ENCODE results near the gene FOLR1.
"Not testable (repeated sequence)": the region's sequence is repeated elsewhere in the genome, so short reads cannot be mapped to it uniquely, and the experiment has no call there.

Gene FOLR1

DNA sequence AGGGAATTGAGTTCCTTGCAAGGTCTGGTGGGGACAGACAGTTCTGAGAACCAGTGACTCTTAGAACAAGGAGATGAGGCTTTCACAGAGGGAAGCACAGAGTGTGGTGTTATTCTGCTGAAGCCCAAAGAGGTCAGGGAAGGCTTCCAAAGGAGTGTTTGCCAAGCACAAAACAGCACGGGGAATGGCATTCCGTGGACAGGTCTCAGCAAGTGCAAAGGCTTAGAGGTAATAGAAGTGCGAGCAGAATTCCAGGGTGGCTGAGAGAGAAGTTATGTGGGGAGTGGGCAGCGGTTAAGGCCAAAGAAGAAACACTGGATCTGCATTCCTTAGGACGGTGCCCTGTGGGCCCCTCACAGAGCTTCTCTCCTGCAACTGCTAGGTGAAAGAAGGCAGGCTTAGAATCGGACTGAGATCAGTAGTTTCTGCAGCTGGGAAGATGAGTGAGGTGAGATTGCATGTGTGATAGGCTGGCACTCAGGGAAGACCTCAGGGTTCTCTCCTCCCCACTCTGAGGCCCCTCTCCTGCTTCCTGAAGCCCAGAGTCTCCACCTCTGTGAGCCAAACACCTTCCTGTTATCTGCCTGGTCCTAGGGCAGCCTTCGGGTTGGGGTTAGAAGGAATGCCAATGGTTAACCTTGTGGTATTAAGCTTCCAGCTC, 10.9 kb upstream of the FOLR1 start:
- DNase-seq, result not testable (repeated sequence)

DNA sequence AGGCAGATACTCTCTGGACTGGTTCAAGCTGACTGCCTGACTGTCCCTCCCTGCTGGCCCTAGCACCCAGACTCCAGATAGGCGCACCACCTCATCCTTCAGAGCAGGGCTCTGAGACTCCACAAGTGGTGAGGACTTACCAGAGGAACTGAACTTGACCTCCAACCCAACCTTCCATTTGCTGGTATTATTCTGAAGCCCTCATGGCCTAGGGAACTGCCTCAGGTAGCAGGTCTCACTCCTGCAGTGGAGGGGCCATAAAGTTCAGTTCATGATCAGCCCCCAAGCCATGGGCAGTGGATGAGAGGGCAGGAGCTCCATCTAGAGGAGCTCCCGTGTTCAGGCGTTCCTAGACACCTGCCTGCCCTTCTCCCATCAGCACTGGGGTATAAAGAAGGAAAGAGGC, 10.4 kb upstream of the FOLR1 start:
- DNase-seq, result not testable (repeated sequence)

DNA sequence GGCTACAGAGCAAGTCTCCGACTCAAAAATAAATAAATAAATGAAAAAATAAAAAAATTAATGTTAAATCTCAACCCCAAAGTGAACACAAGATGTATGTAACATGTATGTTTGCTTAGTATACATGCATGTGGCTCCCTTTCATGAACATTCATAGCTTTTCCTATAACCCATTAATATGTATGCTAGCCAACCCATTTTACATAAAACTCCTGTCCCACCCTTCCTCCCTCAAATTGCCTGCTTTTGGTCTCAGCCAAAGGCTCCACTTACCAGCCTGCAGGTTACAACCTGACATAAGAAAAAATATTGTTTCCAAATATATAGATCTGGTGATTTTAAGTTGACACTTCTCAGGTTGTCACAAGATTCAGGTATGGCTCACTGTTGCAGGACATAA, 3.7 kb upstream of the FOLR1 start:
- no peak for DNase-seq

DNA sequence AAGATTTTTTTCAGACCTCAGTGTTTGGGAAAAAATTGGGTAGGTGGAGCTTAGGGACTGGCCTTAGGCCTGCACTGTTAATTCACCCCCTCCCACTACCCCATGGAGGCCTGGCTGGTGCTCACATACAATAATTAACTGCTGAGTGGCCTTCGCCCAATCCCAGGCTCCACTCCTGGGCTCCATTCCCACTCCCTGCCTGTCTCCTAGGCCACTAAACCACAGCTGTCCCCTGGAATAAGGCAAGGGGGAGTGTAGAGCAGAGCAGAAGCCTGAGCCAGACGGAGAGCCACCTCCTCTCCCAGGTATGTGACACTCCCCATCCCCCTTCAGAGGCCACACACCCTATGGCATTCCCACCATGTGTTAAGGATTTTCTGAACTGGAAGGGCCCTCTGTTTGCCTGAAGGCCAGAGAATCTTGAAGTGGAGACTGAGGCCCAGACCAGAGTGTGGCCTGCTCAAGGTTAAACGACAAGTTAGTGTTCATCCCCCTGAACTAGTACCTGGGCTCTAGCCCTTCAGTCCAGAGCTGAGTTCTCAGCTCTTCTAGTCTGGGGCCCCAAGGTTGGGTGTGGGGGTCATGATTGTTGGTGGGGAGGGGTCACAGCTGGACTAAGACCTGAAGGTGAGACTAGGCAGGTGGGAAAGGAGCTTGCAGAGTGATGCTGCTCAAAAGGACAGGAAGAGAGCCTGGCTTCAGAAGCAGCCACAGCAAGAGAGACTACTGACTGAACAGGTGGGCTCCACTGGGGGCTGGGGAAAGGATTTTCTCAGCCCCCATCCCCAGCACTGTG, 2.3 kb upstream of the FOLR1 start:
- DNase-seq, result peak in 21 of 56 donors; percentile 2 to 46 (median 12)

DNA sequence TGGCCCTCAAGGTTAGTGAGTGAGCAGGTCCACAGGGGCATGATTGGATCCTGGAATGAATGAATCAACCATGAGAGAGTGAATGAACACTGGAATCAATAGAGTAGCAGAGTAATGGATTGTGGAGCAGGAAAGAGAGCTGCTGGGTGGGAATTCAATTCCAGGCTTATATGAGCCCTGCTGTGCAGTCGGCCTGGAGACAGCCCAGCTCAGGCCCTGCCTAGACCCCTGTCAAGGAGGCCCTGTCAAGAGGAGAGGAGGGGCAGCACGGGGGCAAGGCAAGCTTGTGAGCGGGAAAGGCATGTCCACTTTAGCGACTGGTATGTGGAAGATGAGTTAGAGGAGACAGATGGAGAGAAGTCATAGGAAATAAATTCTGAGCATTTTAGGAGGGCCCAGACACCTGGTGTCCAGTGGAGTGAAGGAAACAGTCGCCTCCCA, 1.3 kb upstream of the FOLR1 start:
- no peak for DNase-seq

DNA sequence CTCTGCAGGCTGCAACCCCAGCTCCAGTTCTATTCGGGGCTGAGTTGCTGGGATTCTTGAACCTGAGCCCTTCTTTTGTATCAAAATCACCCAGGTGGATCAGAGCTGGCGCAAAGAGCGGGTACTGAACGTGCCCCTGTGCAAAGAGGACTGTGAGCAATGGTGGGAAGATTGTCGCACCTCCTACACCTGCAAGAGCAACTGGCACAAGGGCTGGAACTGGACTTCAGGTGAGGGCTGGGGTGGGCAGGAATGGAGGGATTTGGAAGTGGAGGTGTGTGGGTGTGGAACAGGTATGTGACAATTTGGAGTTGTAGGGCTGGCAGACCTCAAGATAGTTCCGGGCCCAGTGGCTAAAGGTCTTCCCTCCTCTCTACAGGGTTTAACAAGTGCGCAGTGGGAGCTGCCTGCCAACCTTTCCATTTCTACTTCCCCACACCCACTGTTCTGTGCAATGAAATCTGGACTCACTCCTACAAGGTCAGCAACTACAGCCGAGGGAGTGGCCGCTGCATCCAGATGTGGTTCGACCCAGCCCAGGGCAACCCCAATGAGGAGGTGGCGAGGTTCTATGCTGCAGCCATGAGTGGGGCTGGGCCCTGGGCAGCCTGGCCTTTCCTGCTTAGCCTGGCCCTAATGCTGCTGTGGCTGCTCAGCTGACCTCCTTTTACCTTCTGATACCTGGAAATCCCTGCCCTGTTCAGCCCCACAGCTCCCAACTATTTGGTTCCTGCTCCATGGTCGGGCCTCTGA, 3.8 kb downstream of the FOLR1 start:
- no peak for DNase-seq

DNA sequence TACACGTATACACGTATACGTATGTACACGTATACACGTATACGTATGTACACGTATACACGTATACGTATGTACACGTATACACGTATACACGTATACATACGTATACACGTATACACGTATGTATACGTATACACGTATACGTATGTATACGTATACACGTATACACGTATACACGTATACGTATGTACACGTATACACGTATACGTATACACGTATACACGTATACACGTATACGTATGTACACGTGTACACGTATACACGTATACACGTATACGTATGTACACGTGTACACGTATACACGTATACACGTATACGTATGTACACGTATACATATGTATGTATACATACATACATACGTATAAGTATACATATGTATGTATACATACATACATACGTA, 9.5 kb downstream of the FOLR1 start:
- not testable (repeated sequence) for DNase-seq

DNA sequence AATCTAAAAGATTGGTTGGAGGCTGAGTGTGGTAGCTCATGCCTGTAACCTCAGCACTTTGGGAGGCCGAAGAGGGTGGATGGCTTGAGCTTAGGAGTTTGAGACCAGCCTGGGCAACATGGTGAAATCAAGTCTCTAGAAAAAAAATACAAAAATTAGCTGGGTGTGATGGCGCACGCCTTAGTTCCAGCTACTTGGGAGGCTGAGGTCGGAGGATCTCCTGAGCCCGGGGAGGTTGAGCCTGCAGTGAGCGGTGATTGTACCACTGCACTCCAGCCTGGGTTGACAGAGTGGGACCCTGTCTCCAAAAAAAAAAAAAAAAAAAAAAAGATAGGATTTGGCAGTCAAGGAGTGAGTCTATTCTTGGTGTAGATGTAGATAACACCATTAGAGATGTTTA, 10.6 kb downstream of the FOLR1 start:
- DNase-seq, result no peak

DNA sequence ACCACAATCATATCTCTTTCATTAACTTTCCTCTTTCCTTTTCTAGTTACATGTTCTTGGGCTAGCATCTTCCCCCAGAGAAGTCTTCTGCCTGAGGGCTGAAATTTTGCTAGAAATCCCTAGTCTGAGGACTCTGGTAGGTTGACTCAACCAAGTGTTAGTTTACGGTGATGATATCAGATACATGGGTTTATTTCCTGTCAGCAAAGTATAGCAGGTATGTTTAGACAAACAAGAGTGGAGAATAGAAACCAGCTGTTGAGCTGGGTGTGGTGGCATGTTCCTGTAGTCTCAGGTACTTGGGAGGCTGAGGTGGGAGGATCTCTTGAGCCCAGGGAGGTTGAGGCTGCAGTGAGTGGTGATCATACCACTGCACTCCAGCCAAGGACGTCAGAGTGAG, 11.2 kb downstream of the FOLR1 start:
- no peak for DNase-seq

DNA sequence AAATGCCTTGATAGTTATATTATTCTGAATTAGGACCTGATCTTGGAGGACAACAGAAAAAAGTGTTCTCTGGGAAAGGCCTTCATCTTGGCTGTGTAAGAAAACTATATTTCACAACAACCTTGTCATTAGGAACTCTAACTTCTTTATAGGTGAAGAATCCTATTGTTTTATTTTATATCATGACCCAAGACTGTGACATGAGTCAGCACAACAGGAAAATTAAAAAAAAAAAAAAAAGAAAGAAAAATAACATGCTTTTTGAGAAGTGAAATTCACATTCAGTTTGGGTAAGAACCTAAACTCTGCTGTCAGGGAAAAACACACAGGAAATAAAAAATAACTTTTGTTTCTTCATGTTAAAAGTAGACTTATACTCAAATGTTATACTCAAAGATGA, 12.9 kb downstream of the FOLR1 start:
- DNase-seq, result no peak

DNA sequence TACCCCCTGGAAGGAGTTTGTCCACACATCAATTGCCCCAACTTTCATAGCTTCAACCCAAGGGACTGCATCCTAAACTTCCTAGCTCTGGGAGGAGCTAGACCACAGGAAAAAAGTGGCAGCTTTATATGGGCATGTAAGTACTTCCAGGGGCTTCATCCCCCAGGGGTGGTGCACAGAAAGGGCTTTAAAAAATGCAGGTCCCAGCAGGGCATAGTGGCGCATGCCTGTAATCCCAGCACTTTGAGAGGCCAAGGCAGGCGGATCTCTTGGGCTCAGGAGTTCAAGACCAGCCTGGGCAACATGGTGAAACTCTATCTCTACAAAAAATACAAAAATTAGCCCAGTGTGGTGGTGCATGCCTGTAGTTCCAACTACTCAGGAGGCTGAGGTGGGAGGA, 14.9 kb downstream of the FOLR1 start:
- not testable (repeated sequence) for DNase-seq

DNA sequence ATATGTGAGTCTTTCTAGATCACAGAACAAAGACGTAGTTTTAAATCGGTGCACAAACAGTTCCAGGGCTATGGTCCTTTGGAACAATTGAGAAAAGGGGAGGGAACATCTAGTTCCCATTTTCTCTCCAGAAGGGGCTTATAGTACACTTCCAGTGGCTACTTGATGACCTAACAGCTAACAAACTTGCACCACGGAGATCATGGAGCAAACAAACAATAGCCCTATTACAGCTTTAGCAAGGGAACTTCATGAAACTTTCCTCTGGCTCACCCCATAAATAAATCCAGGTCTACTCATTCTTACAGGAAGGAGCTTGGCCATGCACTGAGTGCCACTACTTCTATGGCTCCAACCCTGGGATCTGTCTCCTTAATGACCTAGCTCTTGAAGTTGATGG, 16.3 kb downstream of the FOLR1 start:
- DNase-seq, result no peak

DNA sequence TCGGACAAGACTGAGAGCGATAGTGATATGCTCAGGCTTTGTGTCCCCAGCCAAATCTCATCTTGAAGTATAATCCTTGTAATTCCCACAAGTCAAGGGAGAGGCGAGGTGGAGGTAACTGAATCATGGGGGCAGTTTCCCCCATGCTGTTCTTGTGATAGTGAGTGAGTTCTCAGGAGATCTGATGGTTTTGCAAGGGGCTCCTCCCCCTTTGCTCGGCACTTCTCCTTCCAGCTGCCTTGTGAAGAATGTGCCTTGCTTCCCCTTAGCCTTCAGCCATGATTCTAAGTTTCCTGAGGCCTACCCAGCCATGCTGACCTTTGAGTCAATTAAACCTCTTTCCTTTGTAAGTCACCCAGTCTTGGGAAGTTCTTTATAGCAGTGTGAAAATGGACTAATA, 17.2 kb downstream of the FOLR1 start:
- no peak for DNase-seq

DNA sequence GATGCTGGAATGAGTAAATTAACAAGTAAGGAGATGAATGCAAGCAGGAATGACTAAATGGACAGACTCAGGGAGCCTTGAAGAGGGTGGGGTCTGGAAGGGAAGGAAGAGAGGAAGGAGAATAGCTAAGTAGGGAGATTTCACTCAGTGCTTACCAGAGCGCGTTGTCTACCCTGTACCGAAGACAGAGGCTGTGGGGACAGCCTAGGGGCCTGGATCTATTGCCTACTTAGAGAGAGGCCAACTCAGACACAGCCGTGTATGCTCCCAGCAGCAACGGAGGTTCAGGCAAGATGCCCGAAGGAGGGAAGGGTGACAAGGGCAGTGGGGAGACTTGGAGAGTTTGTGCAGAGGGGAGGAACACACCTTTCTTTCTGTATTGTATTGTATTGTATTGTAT, 24.7 kb downstream of the FOLR1 start, which contains the start of gene FOLR2:
Gene FOLR2 (plus strand): TSS at position 157 of the 400 bp plus-strand sequence. CDS start 1,791 bp downstream, outside the sequence.
- DNase-seq, result no peak

DNA sequence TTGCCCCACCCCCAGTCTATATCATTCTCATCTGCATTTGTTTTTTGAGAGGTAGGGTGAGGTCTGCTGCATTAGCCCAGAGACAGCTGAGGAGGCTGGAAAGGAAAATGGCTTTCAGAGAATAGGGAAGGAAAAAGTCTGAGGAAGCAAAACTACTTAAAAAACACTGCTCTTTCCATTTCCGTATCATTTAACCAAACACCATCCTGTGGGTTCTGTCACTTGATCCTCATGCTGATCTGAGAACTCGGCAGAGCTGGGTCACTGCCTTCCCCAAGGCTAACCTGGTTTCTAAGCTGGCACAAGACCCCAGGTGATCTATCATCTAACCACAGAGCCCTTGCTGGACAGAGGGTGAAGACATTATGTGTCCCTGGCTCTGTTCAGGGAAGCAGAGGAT, 25.9 kb downstream of the FOLR1 start:
- peak in 1 of 56 donors; percentile 10 for DNase-seq

DNA sequence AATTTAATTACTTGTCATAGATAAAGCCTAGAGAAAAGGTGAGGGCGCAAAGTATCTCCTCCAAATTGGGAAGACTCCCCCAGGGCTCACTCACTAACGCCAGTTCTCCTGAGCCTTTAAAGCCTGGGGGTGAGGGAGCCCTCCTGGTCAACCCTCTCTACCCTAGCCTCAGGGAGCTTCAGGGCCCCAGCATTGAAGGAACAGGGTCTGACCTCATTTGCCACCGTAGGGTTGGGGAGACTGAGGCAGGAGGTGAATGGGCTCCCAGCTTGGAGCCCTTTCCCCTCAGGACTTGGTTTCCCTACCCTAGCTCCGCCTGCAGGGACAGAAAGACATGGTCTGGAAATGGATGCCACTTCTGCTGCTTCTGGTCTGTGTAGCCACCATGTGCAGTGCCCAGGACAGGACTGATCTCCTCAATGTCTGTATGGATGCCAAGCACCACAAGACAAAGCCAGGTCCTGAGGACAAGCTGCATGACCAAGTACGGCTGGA, 26.4 kb downstream of the FOLR1 start:
- DNase-seq, result no peak

DNA sequence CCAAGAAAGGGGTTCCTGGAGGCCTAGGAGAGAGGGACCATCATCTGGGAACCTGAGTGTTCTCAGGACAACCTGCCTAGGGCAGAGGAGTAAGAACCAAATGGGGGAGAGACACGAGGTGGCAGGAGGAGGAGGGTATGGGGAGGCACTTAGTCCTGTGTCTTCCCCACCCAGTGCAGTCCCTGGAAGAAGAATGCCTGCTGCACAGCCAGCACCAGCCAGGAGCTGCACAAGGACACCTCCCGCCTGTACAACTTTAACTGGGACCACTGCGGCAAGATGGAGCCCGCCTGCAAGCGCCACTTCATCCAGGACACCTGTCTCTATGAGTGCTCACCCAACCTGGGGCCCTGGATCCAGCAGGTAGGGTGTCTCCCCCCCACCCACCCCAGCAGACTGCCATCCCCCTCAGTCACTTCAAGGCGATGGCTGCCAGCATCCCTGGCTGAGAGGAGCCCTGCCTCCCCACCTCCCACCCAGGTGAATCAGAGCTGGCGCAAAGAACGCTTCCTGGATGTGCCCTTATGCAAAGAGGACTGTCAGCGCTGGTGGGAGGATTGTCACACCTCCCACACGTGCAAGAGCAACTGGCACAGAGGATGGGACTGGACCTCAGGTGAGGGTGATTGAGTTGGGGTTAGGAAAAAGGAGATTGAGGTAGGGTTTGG, 28.9 kb downstream of the FOLR1 start:
- peak in 6 of 56 donors; percentile 15 to 46 (median 30) for DNase-seq

DNA sequence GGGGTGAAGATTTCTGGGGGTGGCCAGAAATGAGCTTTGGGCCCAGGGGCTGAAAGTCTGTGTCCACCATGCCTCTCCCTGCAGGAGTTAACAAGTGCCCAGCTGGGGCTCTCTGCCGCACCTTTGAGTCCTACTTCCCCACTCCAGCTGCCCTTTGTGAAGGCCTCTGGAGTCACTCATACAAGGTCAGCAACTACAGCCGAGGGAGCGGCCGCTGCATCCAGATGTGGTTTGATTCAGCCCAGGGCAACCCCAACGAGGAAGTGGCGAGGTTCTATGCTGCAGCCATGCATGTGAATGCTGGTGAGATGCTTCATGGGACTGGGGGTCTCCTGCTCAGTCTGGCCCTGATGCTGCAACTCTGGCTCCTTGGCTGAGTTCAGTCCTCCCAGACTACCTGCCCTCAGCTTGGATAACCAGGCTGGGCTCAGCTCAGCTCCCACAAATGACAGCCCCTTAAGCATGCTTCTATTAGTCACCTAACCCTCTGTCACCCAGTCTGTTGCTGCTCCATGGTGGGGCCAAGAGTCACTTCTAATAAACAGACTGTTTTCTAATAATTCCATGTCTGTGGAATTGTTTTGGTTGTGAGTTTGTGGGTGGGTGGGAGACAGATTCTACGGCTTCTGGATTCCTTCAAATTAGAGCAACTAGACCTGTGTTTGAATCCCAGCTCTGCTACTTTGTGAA, 29.6 kb downstream of the FOLR1 start:
- no peak for DNase-seq

DNA sequence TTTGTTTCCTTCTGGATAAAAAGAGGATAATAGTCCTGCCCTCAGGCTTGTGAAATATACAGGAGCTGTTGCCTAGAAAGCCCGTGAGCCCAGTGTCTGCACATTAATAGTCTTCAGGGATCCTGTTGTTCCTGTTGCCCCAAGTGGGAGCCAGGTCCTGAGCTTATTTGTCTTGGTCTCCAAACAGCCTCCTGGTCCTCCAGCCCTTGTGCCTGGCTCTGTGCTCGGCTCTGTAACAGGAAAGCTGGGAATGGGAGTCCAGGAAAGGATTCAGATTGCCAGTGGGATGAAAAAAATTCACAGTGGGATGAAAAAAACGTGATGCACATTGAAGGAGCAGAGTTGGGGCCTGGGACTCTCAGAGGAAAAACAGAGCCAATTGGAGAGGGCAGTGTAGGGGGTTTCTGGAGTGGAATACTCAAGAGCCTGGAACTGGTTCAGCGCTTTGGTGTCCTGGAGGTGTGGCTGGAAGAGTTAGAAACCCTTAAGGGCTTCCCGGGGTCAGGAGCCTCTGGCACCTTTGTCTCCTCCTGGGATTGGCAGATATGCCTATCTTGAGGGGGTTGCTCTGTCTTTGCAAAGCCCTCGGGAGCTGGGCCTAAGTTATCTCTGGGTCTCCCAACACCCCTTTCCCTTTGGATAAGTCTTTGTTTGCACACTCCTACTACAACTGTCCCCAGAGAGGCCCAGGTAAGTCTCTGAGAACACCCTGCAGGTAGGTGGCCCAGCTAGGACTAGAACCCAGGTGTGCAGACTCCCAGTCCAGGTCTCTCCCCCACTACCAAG, 30.4 kb downstream of the FOLR1 start:
- peak in 1 of 56 donors; percentile 34 for DNase-seq
